Lower leg skin (tissue), 3 donors: Measurements from ENCODE around the gene PDXK.

Experiments
- CTCF ChIP-seq, 3 donors: fragments of 450-650 bp; IDR thresholded peaks; one replicate each; pipeline ENCODE4 v1.5.1; 2016; ENCODE audit warnings: antibody characterized with exemption in 3 of 3, mild to moderate bottlenecking in 3 of 3, moderate library complexity in 2 of 3
- POLR2A ChIP-seq, 2 donors: fragments of 450-650 bp; IDR thresholded peaks; one replicate each; pipeline ENCODE4 v1.6.1; 2016 to 2017; ENCODE audit warnings: antibody characterized with exemption in 2 of 2, mild to moderate bottlenecking in 1 of 2, moderate library complexity in 1 of 2

GRCh38 chr21:43691086-43691795 lies 27.7 kb upstream of the PDXK start:
- TF ChIP-seq CTCF (IDR thresholded peaks at IDR 0.05) (no peak), POLR2A (IDR thresholded peaks at IDR 0.05) (no peak)
